ENCODE data around the gene PACSIN1.
"Not testable (repeated sequence)": the region's sequence is repeated elsewhere in the genome, so short reads cannot be mapped to it uniquely, and the experiment has no call there.

PACSIN1 gene

GRCh38 chr6:34484899-34485298 is 19.0 kb downstream of the PACSIN1 start:
- H3K4me3 ChIP-seq (ENCODE audit: low read length): no peak overlapping the region
- no peak for TF ChIP-seq CTCF (conservative IDR thresholded peaks at IDR 0.05; ENCODE audit: low read depth, low read length)
- DNase-seq (ENCODE audit: low read depth): no peak

GRCh38 chr6:34485321-34486060 is 19.6 kb downstream of the PACSIN1 start:
- TF ChIP-seq CTCF (conservative IDR thresholded peaks at IDR 0.05; ENCODE audit: low read depth, low read length): no peak
- no peak for DNase-seq (ENCODE audit: low read depth)
- H3K4me3 ChIP-seq (ENCODE audit: low read length): no peak overlapping the region

GRCh38 chr6:34486106-34486740 is 20.3 kb downstream of the PACSIN1 start:
- DNase-seq (ENCODE audit: low read depth): no peak
- no peak for TF ChIP-seq CTCF (conservative IDR thresholded peaks at IDR 0.05; ENCODE audit: low read depth, low read length)
- no peak overlapping the region for H3K4me3 ChIP-seq (ENCODE audit: low read length)

GRCh38 chr6:34486886-34487285 is 21.0 kb downstream of the PACSIN1 start:
- not testable (repeated sequence) for DNase-seq (ENCODE audit: low read depth)

GRCh38 chr6:34487536-34487935 is 21.7 kb downstream of the PACSIN1 start:
- no peak for DNase-seq (ENCODE audit: low read depth)
- no peak for TF ChIP-seq CTCF (conservative IDR thresholded peaks at IDR 0.05; ENCODE audit: low read depth, low read length)
- H3K4me3 ChIP-seq (ENCODE audit: low read length): no peak overlapping the region

More at GRCh38 chr6:34486886-34487285, 21.0 kb downstream of the PACSIN1 start:
- H3K4me3 ChIP-seq (ENCODE audit: low read length): not testable (repeated sequence)

- DNase-seq (ENCODE audit: low read depth): no peak
- no peak overlapping the region for H3K4me3 ChIP-seq (ENCODE audit: low read length)
- no peak for TF ChIP-seq CTCF (conservative IDR thresholded peaks at IDR 0.05; ENCODE audit: low read depth, low read length)
These were observed 23.4 kb downstream of the PACSIN1 start for GRCh38 chr6:34489207-34489805.

- no peak for DNase-seq (ENCODE audit: low read depth)
- H3K4me3 ChIP-seq (ENCODE audit: low read length): no peak overlapping the region
- TF ChIP-seq CTCF (conservative IDR thresholded peaks at IDR 0.05; ENCODE audit: low read depth, low read length): no peak
These were observed 24.7 kb downstream of the PACSIN1 start for GRCh38 chr6:34490390-34491090.

Data from retinal pigment epithelial cell (primary cell).